Urinary bladder (tissue), 4 donors: Measurements from ENCODE around the gene TEC. TPM values are rescaled to one million over a fixed set of nuclear protein-coding genes. Genes with fewer than 3 reads are reported as not detected.

ENCODE experiments used
- DNase-seq: peaks from one replicate; pipeline ENCODE4 v3.0.0-alpha.2; 2015; ENCODE audit errors: extremely low spot score
- H3K27ac ChIP-seq: one replicate; pipeline ENCODE4 v1.5.1; 2013; ENCODE audit warnings: low read depth, mild to moderate bottlenecking, moderate library complexity
- H3K36me3 ChIP-seq: one replicate; pipeline ENCODE4 v1.6.1; 2013; ENCODE audit warnings: mild to moderate bottlenecking, moderate library complexity; ENCODE audit not compliant: insufficient read depth
- H3K4me1 ChIP-seq: one replicate; pipeline ENCODE4 v1.6.1; 2013; ENCODE audit warnings: mild to moderate bottlenecking, moderate library complexity; ENCODE audit not compliant: insufficient read depth
- H3K4me3 ChIP-seq: one replicate; pipeline ENCODE4 v1.5.1; 2013; ENCODE audit warnings: low read depth, low read length
- WGBS: extraction: QIAGEN DNeasy Blood & Tissue Kit; methylation state at CpG from one replicate; pipeline ENCODE4 v1.1.7; 2013; 5-methylcytosine and 5-hydroxymethylcytosine counted together
- polyA plus RNA-seq: library from polyadenylated mRNA; stranded (reverse); fragments of 200-250 nt; gene quantifications from one replicate; pipeline ENCODE4 v1.2.3, GENCODE V29; 2013
- small RNA-seq: library from RNA; depleted of rRNA; stranded (forward); fragments of <200 nt; gene quantifications from one replicate; pipeline ENCODE3, GENCODE V24; 2014
- total RNA-seq: library from RNA; depleted of rRNA; stranded (reverse); fragments of >200 nt; gene quantifications from one replicate; pipeline ENCODE4 v1.2.3, GENCODE V29; 2014
- donor health status: healthy with polysubstance abuse.
- donor health status: healthy.

The TEC gene
- total and polyA plus RNA-seq, 2 donors, result 0.67 to 2.6 TPM

DNA sequence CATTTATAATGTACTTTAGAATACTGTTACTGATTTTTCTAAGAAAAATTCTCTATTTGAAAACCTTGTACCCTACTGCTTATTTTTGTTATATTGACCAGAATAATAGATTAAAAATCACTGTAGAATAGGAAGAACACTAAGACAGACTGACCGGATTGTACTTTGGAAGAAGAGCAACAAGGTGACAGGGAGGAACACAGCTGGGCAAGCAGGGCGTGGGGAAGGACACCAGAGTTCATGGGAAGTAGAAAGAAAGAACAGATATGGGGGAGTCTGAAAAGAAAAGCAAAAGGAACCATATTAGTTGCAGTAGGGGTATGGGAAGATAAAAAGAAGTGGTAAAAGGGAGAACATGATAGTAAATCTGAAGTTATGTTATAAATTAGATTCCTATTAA lies 174.2 kb downstream of the TEC start:
- DNase-seq, result no peak
- Histone ChIP-seq H3K4me1 (no peaks in the 10 kb centered on the region), H3K4me3 (no peak overlapping the region), H3K27ac (no peak overlapping the region), H3K36me3 (no peaks in the 10 kb centered on the region)
- WGBS, result 68% methylated on average over 2 of the region's 2 CpGs

DNA sequence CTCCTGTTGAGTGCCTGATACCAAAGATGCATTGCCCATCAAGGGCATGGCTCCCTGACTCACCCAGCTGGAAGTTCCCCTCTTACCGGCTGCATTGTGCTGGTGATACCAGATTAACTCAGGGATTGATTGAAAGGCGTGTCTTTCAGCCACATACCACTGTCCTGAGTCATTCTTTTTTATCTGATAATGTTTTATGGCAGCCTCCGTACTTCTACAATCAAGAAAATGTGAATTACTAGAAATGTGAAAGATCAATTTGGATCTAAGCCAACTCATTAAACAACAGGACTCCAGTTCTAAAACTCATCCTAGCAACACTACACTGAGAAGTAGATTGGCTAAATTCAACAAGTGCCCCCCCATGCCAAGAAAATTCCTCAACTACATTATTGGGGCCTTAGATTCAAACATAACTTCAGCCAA lies 175.6 kb downstream of the TEC start:
- Histone ChIP-seq H3K27ac (no peak overlapping the region), H3K4me1 (no peaks in the 10 kb centered on the region), H3K4me3 (no peak overlapping the region), H3K36me3 (no peaks in the 10 kb centered on the region)
- 42% methylated on average over 3 of the region's 3 CpGs for WGBS
- no peak for DNase-seq

- no peak for DNase-seq
- H3K27ac ChIP-seq, result no peak overlapping the region
- no peaks in the 10 kb centered on the region for H3K36me3 ChIP-seq
- H3K4me1 ChIP-seq, result no peaks in the 10 kb centered on the region
- H3K4me3 ChIP-seq, result no peak overlapping the region
- 62% methylated on average over 5 of the region's 5 CpGs for WGBS
Observed at GRCh38 chr4:48090621-48091020, 179.0 kb downstream of the TEC start.

DNA sequence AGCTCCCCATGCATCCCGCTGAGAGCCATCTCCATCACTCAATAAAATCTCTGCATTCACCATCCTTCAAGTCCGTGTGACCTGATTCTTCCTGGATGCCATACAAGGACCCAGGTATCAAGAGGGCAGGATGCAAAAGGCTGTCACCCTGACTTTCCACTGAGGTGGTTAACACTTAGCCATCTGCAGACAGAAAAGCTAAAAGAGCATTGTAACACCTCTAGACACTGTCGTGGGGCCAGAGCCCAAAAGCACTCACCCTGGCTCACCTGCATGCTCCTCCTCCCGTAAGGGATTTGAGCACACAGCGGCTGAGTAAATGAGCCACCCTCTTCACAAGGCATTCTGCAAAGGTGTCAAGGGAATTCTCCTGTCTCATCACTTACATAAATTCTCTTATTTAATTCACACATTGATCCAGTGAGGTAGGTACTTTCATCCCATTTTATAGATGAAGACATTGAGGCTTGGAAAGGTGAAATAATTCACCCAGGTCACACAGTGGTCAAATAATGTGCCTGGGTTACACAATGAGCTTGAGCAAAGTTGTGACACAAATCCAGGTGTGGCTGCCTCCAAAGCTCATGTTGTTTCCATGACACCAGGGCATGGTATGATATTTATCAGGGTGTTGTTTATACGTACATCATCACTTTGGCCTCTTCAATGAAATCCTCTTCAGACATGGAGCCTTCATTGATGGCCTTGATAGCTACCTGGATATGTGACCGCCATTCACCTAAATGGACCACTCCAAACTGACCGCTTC lies 183.6 kb downstream of the TEC start:
- Histone ChIP-seq H3K27ac (no peak overlapping the region), H3K4me1 (no peaks in the 10 kb centered on the region), H3K4me3 (no peak overlapping the region), H3K36me3 (no peaks in the 10 kb centered on the region)
- 63% methylated on average over 8 of the region's 8 CpGs for WGBS
- DNase-seq, result no peak

Small RNAs within 50 kb of the gene (small RNA-seq; reads per million reads assigned to genes)
- gene RF00019, result not detected
- not detected for gene RF00026
- gene RNU6-838P, result not detected

Other genes with a start within 250 kb of the TEC start
- gene TXK, start 135.6 kb downstream of the TEC start, total RNA-seq, result 7.3 TPM
- 0.89 TPM for gene TXK, start 135.6 kb downstream of the TEC start, polyA plus RNA-seq
- 73.9 TPM for gene SLAIN2, start 71.7 kb upstream of the TEC start, total RNA-seq
- gene SLAIN2, start 71.7 kb upstream of the TEC start, polyA plus RNA-seq, result 90.7 TPM
- gene SLC10A4, start 213.5 kb upstream of the TEC start, total RNA-seq, result 3.2 TPM
- 1.2 TPM for gene SLC10A4, start 213.5 kb upstream of the TEC start, polyA plus RNA-seq
- gene ZAR1, start 220.4 kb upstream of the TEC start, total RNA-seq, result not detected
- not detected for gene ZAR1, start 220.4 kb upstream of the TEC start, polyA plus RNA-seq